Panc1 (cell line): ENCODE results near the gene MGAT4A. TPM values are rescaled to one million over a fixed set of nuclear protein-coding genes. Genes with fewer than 3 reads are reported as not detected.

Source experiments
- ATAC-seq: fragments of 200-7000 bp; cut with Tn5 transposase; 2 replicates; pipeline ENCODE4 v1.9.1; 2020; ENCODE audit warnings: mild to moderate bottlenecking, moderate library complexity
- BruUV-seq: library from RNA; stranded (reverse); fragments of 400-500 nt; replicated peaks from 2 replicates; lab custom pipeline; 2021; lab: Mats Ljungman, UMichigan
- CTCF ChIA-PET: fragments of 300-600 bp; sonication (Branson Sonifier 250); formaldehyde crosslinking; loops from one replicate; lab custom pipeline; 2022; ENCODE audit warnings: antibody characterized with exemption; lab: Charles Lee
- POLR2A ChIA-PET: fragments of 300-600 bp; sonication (Branson Sonifier 250); formaldehyde crosslinking; loops from one replicate; lab custom pipeline; 2022; ENCODE audit warnings: antibody characterized with exemption; lab: Charles Lee
- DNase-seq: peaks from one replicate; pipeline ENCODE4 v3.0.0-alpha.2; 2010; ENCODE audit warnings: low read depth, low spot score
- H3K27ac ChIP-seq: 2 replicates; pipeline ENCODE4 v1.5.1; 2011; ENCODE audit warnings: mild to moderate bottlenecking, low read length, inconsistent platforms
- H3K27me3 ChIP-seq: fragments of 200-500 bp; sonication (Bioruptor generic); 2 replicates; pipeline ENCODE4 v1.6.0; 2014; ENCODE audit warnings: low read length, inconsistent platforms; ENCODE audit not compliant: control insufficient read depth, insufficient read depth
- H3K36me3 ChIP-seq: fragments of 200-500 bp; sonication (Bioruptor generic); 2 replicates; pipeline ENCODE4 v1.5.1; 2014; ENCODE audit warnings: inconsistent platforms, mild to moderate bottlenecking, low read length, moderate library complexity; ENCODE audit not compliant: control insufficient read depth, insufficient read depth
- H3K4me1 ChIP-seq: 2 replicates; pipeline ENCODE4 v1.5.1; 2011; ENCODE audit warnings: inconsistent platforms, mild to moderate bottlenecking, low read length, moderate library complexity; ENCODE audit not compliant: control insufficient read depth, insufficient read depth
- H3K4me3 ChIP-seq, 2 experiments: 2 replicates each; pipeline ENCODE4 v1.5.1; 2011 to 2012; ENCODE audit warnings: low read depth in 2 of 2, low read length in 2 of 2, mild to moderate bottlenecking in 2 of 2, inconsistent platforms in 1 of 2, moderate library complexity in 1 of 2
- H3K9me3 ChIP-seq: fragments of 200-500 bp; sonication (Bioruptor generic); 2 replicates; pipeline ENCODE4 v1.5.1; 2014; ENCODE audit warnings: low read depth, mild to moderate bottlenecking, inconsistent platforms, low read length, moderate library complexity; ENCODE audit not compliant: control insufficient read depth, insufficient read depth
- CTCF ChIP-seq: fragments of 450-650 bp; IDR thresholded peaks from 2 replicates; pipeline ENCODE4 v1.5.1; 2017; ENCODE audit warnings: mild to moderate bottlenecking
- POLR2AphosphoS5 ChIP-seq: IDR thresholded peaks from 2 replicates; pipeline ENCODE4 v1.6.1; 2012; ENCODE audit warnings: mild to moderate bottlenecking, low read depth, low read length, moderate library complexity
- REST ChIP-seq, 2 experiments: IDR thresholded peaks; 2 replicates each; pipeline ENCODE4 v1.6.1; 2011 to 2012; ENCODE audit warnings: low read depth in 2 of 2, control low read depth in 1 of 2, low read length in 1 of 2, mild to moderate bottlenecking in 1 of 2, moderate library complexity in 1 of 2; ENCODE audit not compliant: insufficient read depth in 1 of 2
- SIN3A ChIP-seq: IDR thresholded peaks from 2 replicates; pipeline ENCODE4 v1.6.1; 2012; ENCODE audit warnings: low read depth, mild to moderate bottlenecking, low read length, moderate library complexity, borderline replicate concordance; ENCODE audit not compliant: insufficient read depth
- TCF7L2 ChIP-seq: IDR thresholded peaks from 2 replicates; pipeline ENCODE4 v1.6.1; 2011; ENCODE audit warnings: mild to moderate bottlenecking, low read depth, low read length, inconsistent platforms
- in situ Hi-C: cut with HindIII; loops from 2 replicates; pipeline ENCODE4 v1.10.0; 2016; ENCODE audit warnings: low sequenced_read_pairs, low pct_unique_long_range_greater_than_20kb
- intact Hi-C: fragments of 100-400 bp; cut with micrococcal nuclease; formaldehyde crosslinking; loops from one replicate; pipeline ENCODE4 v1.10.0; 2022; ENCODE audit not compliant: unreplicated experiment
- total RNA-seq: library from RNA; stranded (reverse); gene quantifications from one replicate; pipeline ENCODE4 v1.2.1, GENCODE V29; 2021; ENCODE audit not compliant: unreplicated experiment

Gene MGAT4A
- total RNA-seq, 1 experiment from 2014 or later: 4.4 TPM

GRCh38 chr2:98658816-98659490 lies 72.0 kb downstream of the MGAT4A start:
- no peak for ATAC-seq

GRCh38 chr2:98656800-98657199 lies 74.1 kb downstream of the MGAT4A start:
- in situ Hi-C loops: no loop called here
- Histone ChIP-seq H3K36me3 (no peaks in the 10 kb centered on the region), H3K27ac (no peak overlapping the region), H3K9me3 (peaks cover 5% of the 10 kb centered on the region; the same call in 1 of the 2 replicates), H3K4me1 (no peaks in the 10 kb centered on the region), H3K27me3 (no peaks in the 10 kb centered on the region; the same call in 1 of the 2 replicates), H3K4me3 (no peak overlapping the region)
- intact Hi-C loops: no loop called here
- ATAC-seq: no peak
- BruUV-seq: no TSS peak
- DNase-seq: no peak
- POLR2A ChIA-PET: no interaction called here
- CTCF ChIA-PET: interaction anchor here (0.7 kb wide), 1 partner anchor 198 kb away, joined by 4 read pairs; no protein-coding TSS in a partner anchor
- no peak for TF ChIP-seq CTCF
- TF ChIP-seq POLR2AphosphoS5: no peak
- no peak for TF ChIP-seq REST (IDR thresholded peaks at IDR 0.05; ENCODE audit: insufficient read depth in 1 of 2, low read depth in 2 of 2, low read length in 1 of 2)
- TF ChIP-seq SIN3A: no peak
- TF ChIP-seq TCF7L2: no peak

More at GRCh38 chr2:98658816-98659490, 72.0 kb downstream of the MGAT4A start:
- no peak for DNase-seq
- TF ChIP-seq TCF7L2 (no peak), REST (IDR thresholded peaks at IDR 0.05; ENCODE audit: insufficient read depth in 1 of 2, low read depth in 2 of 2, low read length in 1 of 2) (no peak), POLR2AphosphoS5 (no peak), CTCF (no peak), SIN3A (no peak)
- intact Hi-C loops: no loop called here
- H3K36me3 ChIP-seq: no peaks in the 10 kb centered on the region
- ChIA-PET CTCF (no interaction called here), POLR2A (no interaction called here)
- no peak overlapping the region for H3K27ac ChIP-seq
- H3K4me3 ChIP-seq: no peak overlapping the region
- in situ Hi-C loops: no loop called here
- peaks cover 5% of the 10 kb centered on the region; the same call in 1 of the 2 replicates for H3K9me3 ChIP-seq
- BruUV-seq: no TSS peak
- no peaks in the 10 kb centered on the region for H3K4me1 ChIP-seq
- H3K27me3 ChIP-seq: no peaks in the 10 kb centered on the region; the same call in 1 of the 2 replicates
